GM21526 (cell line): ENCODE data around the gene ASCL5.

Experiments
- ATAC-seq: cut with Tn5 transposase; IDR thresholded peaks from one replicate; pipeline ENCODE4 v1.9.1; 2021; ENCODE audit warnings: moderate library complexity; ENCODE audit not compliant: unreplicated experiment, low FRiP score

ASCL5 gene

DNA sequence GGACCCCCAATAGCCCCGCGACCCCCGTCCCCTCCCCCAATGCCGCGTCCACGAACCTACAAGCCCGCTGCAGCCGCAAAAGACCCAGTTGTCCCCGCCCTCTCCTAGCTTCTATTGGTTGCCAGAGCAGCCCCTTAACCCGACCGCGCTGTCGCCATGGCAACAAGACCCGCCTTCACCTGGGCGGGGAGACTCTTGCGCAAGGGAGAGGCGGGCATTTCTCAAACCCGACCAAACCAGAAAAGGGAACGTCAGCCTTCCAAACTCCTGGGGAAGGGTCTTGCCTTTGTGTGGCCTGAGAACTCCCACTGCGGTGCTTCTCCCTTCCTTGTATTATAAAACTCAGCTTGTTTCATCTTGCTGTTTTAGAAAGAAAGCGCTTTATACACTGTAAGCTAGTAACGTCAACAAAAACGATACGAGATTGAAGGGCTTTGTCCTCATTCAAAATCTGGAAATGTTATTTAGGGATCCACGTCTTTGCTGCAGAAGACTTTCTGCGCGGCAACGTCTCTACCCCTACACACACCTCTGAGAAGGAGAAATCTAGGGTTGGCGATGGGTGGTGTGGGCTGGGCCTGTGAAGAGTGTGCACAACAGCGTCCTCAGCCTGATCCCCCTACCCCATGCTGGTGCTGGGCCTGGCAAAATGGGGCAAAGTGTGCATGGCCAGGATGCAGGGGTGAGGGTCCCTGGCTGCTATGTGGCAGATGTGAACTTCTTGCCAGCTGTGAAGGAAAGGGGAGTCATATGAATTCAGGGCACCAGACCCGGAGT is 27.6 kb upstream of the ASCL5 start, which contains the start of gene TMEM9:
TSS of gene TMEM9 (minus strand) at position 86 of the 777 bp plus-strand sequence. CDS start 551 bp downstream, outside the sequence.
- ATAC-seq = peak; percentile 97

DNA sequence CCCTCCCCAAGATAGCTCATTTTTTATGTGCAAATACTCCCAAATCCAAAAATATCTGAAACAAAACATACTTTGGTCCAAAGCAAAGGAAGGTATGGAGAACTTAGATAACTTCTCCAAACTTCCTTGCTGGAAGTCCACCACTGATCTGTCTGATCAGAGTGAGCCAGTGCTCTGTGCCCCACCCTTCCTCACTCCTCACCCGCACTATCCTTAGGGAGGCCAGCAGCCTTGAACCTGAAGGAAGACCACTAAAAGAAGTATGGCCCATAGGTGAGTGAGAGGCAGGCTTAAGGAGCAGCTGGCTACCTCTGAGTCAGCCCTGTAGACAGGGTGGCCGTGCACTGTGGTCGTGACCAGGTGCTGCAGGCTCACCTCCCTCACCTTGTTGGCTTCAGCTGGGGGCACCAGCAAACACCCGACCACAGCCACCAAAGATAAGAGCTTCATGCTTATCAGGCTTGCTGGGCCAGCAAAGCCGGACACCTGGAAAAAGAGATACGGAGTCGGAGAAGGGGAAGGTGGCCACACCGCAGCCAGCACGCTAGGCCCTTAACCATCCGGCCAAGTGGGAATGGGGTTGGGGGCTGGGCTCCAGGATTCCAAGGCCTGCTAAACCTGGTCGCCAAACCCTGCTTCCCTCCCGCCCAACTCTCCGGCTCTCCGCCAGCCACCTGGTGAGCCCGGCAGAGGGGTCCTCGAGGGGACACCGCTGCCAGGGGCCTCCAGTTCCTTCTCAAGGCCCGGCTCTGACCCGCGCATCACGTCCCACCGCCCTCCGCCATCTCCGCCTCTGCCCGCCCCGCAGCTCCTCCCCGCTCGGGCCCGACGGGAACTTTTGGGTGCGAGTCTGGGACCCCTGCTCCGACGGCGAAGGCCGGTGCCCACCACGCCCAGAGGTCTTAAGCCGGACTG is 26.7 kb upstream of the ASCL5 start:
- ATAC-seq = peak; percentile 68

DNA sequence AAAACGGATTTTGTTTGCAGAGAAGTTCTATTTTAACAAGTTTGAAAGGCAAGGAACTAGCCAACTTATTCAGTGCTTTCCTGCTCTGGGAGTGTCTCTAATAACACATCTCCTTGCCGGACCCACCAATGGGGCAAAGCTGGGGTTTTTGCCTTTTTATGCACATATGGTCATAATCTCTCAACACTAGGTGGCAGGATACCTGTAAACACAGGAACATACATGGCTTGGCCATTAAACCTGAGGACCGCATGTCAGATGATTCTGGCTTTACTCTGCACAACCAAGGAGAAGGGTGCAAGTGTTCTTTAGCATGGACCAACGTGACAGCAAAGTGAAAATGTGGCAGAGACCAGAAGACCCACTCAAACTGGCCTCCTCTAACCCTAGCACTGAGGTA is 22.4 kb upstream of the ASCL5 start:
- ATAC-seq = no peak

- ATAC-seq = no peak
Observed at GRCh38 chr1:201147396-201148015, 20.5 kb upstream of the ASCL5 start.

DNA sequence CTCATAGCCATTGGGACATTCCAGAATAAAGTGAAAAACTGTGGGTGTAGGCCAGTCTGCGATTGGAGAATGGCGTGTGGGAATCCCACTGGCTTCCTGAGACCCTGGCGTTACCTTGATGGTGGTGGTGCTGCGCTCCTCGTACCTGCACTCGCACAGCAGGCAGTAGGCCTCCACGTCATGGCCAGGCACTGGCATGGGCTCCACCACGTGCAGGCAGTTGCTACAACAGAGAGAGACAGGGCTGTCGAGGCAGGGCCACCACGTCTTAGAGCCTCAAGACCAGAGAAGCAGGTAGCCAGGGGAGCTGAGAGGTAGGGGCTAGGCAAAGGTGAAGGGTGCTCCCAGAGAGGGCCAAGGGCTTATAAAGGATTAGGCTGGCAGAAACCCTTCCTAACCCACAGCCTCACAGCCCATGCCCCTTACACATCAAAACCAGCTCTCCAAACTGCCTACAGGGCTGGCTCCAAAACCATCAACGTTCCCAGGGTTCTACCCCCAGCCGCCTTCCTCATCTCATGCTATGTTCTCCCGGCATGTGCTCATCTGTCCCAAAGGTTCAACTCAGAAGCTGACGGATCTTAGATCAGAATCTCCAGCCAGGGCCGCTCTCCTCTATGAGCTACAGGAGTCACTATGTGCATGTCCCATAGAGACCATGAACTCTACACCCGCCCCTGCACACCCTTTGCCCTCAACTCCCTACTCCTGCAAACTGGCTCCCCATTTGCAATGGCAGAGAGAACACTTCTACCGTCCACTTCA is 19.8 kb upstream of the ASCL5 start:
- ATAC-seq = no peak

DNA sequence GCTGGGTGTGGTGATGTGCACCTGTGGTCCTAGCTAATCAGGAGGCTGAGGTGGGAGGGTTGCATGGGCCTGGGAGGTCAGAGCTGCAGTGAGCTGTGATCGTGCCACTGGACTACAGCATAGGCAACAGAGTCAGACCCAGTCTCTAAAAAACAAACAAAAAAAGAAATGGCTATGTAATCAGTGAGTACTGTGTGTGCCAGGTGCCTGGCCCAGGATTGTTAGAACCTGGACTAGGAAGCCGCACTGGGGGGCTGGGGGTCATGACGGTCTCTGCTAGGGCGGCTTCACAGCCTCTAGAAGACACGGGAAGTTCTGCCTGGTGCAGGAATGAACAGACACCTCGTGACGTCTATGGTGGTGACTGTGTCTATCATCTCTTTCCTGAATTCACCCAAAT is 18.8 kb upstream of the ASCL5 start:
- ATAC-seq = no peak

GRCh38 chr1:201145132-201145531 is 18.1 kb upstream of the ASCL5 start:
- ATAC-seq = no peak

- ATAC-seq = no peak
Observed at GRCh38 chr1:201144701-201145100, 17.7 kb upstream of the ASCL5 start.

GRCh38 chr1:201143726-201144635 is 17.0 kb upstream of the ASCL5 start:
- ATAC-seq = no peak

- no peak for ATAC-seq
Observed at GRCh38 chr1:201142849-201143725, 16.1 kb upstream of the ASCL5 start.

DNA sequence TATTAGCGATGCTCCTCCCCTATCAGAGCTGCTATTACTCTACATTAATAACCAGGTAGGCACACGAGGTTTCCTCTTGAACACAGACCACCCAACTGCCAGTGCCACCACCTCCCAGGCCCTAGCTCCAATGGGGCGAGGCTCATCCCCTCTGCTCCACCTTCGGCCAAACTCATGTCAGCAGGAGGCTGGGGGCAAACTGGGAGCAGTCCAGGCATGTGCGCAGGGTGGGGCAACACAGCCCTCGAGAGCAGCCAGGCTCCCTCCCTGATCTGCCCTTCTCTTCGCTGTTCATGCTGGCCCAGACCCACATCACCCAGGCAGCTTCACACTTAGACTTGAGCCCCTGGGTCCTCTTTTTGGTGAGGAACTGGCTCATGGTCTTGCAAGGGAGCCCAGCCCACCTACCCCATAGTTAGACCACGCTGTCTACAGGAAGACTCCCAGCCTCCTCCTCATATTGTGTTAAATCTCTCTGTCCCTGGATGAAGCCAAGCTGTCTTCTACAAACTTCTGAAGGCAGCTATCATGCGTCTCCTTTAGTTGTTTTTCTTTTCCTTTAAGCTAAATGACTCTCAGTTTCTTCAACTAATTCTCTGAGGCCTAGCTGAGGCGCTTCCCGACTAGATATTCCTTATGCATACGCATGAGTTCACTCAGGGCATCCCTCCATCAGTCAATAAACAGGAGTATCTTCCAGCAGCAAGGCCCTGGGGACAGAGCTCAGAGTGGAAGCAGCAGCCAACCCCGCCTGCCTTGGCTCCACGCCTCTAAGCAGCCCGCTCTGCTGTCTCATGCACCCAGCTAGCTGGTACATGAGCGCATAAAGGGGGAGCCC is 15.2 kb upstream of the ASCL5 start:
- ATAC-seq = no peak

DNA sequence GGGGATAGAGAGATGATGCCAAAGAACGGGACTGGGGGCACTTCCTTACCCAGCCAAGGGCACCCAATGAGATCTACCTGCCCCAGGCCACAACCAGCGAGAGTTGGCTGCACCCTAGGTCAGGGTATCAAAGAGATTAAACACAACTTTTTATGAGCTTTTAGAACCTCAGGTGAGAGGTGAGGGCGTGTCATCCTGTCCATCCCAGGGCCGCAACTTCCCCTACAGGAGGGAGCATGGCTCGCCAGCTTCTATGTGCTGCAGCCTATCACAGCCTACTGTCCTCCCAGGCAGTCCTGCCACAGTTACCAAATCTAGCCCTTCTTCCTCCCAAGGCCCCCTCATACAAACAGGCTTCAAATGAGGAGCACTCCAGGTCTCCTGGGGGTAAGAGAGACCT is 14.4 kb upstream of the ASCL5 start:
- ATAC-seq = no peak

- no peak for ATAC-seq
Observed at GRCh38 chr1:201140941-201141260, 13.9 kb upstream of the ASCL5 start.

GRCh38 chr1:201140235-201140940 is 13.4 kb upstream of the ASCL5 start:
- no peak for ATAC-seq

DNA sequence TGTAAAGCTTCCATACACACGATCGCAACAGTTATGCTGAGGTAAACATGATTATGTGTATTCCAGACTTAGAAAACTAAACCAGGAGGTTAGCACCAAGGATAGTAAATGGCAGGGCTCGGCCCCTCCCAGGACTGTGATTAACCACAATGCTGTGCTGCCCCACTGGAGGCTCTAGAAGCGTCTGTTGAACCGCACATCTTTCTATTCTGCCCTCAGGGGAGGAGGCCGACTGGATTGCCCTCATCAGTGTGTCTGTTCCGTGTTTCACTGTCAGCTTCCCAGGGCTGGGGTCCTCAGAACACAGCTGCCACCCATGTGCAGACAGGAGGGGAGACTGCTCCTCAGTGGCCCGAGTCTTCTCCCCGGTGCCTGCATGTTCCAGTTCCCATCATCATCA is 12.8 kb upstream of the ASCL5 start:
- no peak for ATAC-seq

- ATAC-seq = no peak
Observed at GRCh38 chr1:201139306-201139705, 12.3 kb upstream of the ASCL5 start.

DNA sequence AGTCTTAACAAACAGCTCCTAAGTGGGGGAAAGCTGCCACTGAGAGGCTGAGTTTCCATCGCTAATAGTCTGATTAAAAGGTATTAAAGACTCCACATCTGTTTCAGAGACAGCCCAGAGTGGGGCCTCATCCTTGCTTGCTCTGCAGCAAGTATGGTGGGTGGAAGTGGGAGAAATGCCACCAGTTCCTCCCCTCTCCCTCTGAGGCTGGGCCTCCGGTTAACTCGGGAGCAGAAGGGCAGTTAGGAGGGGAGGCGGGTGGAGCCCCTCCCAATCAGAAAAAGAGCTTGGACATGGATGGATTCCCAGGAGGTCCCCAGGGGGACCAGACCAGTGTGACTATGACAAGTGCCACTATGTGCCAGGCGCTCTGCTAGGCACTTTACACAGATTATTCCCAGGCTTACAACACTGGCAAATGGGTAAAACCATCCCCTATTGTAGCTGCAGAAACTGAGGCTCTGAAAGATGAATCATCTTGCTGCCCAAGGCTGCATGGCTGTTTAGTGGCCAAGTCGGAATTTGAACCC is 11.4 kb upstream of the ASCL5 start:
- no peak for ATAC-seq
